Keratinocyte (primary cell): ENCODE measurements around the gene UTS2B. TPM values are rescaled to one million over a fixed set of nuclear protein-coding genes. Genes with fewer than 3 reads are reported as not detected.
"Not testable (repeated sequence)": the region's sequence is repeated elsewhere in the genome, so short reads cannot be mapped to it uniquely, and the experiment has no call there.

Source experiments
- DNase-seq: peaks from one replicate; pipeline ENCODE4 v3.0.0-alpha.2; 2011; ENCODE audit warnings: low read depth, missing footprints, low spot score
- FAIRE-seq: peaks from 2 replicates; lab custom pipeline; 2011; peaks lifted over from hg19 to GRCh38; lab: Jason Lieb, UNC
- H2AFZ ChIP-seq: 2 replicates; pipeline ENCODE4 v1.6.0; 2012; ENCODE audit warnings: low read length, control low read depth, inconsistent platforms; ENCODE audit not compliant: control insufficient read depth
- H3K27ac ChIP-seq: 2 replicates; pipeline ENCODE4 v1.5.1; 2011; ENCODE audit warnings: low read length; ENCODE audit not compliant: control insufficient read depth, insufficient read depth
- H3K27me3 ChIP-seq: 3 replicates; pipeline ENCODE4 v1.6.0; 2011; ENCODE audit warnings: low read length; ENCODE audit not compliant: control insufficient read depth, insufficient read depth; ENCODE audit errors: extremely low read depth
- H3K36me3 ChIP-seq, 2 experiments: 2 replicates in 1 of 2; 3 replicates in 1 of 2; pipeline ENCODE4 v1.5.1; 2011; ENCODE audit warnings: low read length in 2 of 2, mild to moderate bottlenecking in 1 of 2; ENCODE audit not compliant: control insufficient read depth in 2 of 2, insufficient read depth in 2 of 2; ENCODE audit errors: extremely low read depth in 1 of 2
- H3K4me1 ChIP-seq: 3 replicates; pipeline ENCODE4 v1.5.1; 2011; ENCODE audit warnings: low read length; ENCODE audit not compliant: control insufficient read depth, insufficient read depth; ENCODE audit errors: extremely low read depth
- H3K4me2 ChIP-seq: 3 replicates; pipeline ENCODE4 v1.6.0; 2011; ENCODE audit warnings: low read depth, low read length; ENCODE audit not compliant: control insufficient read depth, insufficient read depth; ENCODE audit errors: extremely low read depth
- H3K4me3 ChIP-seq, 3 experiments: fragments of 200-600 bp in 1 of 3; sonication (generic) in 1 of 3; 2 replicates in 2 of 3; 3 replicates in 1 of 3; pipeline ENCODE4 v1.5.1; 2011 to 2016; ENCODE audit warnings: low read length in 3 of 3, mild to moderate bottlenecking in 3 of 3, control low read depth in 2 of 3, inconsistent platforms in 1 of 3, low read depth in 1 of 3, mixed read lengths in 1 of 3, mixed run types in 1 of 3, moderate library complexity in 1 of 3; ENCODE audit not compliant: control insufficient read depth in 2 of 3, insufficient read depth in 2 of 3; ENCODE audit errors: extremely low read depth in 1 of 3
- H3K79me2 ChIP-seq: 2 replicates; pipeline ENCODE4 v1.6.0; 2012; ENCODE audit warnings: low read length; ENCODE audit not compliant: control insufficient read depth, insufficient read depth
- H3K9ac ChIP-seq: 3 replicates; pipeline ENCODE4 v1.6.0; 2011; ENCODE audit warnings: low read length; ENCODE audit not compliant: control insufficient read depth, insufficient read depth; ENCODE audit errors: extremely low read depth
- H3K9me1 ChIP-seq: 3 replicates; pipeline ENCODE4 v1.6.0; 2011; ENCODE audit warnings: low read length; ENCODE audit not compliant: control insufficient read depth, insufficient read depth; ENCODE audit errors: extremely low read depth
- H3K9me3 ChIP-seq: 2 replicates; pipeline ENCODE4 v1.5.1; 2012; ENCODE audit warnings: low read depth, low read length; ENCODE audit not compliant: control insufficient read depth
- H4K20me1 ChIP-seq: 3 replicates; pipeline ENCODE4 v1.6.0; 2011; ENCODE audit warnings: low read length; ENCODE audit not compliant: control insufficient read depth, insufficient read depth; ENCODE audit errors: extremely low read depth
- EZH2 ChIP-seq: IDR thresholded peaks from one replicate; pipeline ENCODE4 v1.6.1; 2012; ENCODE audit warnings: inconsistent platforms, mild to moderate bottlenecking, low read length, moderate library complexity
- dilution Hi-C: fragments of 300-500 bp; cut with MboI; formaldehyde crosslinking; loops from one replicate; pipeline ENCODE4 v1.7.0; 2020; ENCODE audit warnings: low sequenced_read_pairs; ENCODE audit not compliant: extremely low pct_ligation_motif_present
- polyA plus RNA-seq, 5 experiments: library from polyadenylated mRNA; depleted of rRNA in 3 of 5; stranded (reverse) in 3 of 5; stranded (forward) in 1 of 5; unstranded in 1 of 5; fragments of >200 nt; gene quantifications; 1 replicate in 1 of 5; 2 replicates in 3 of 5; 3 replicates in 1 of 5; pipeline versions ENCODE4 v1.2.1 to v1.2.3, GENCODE V29; 2011 to 2012; ENCODE audit warnings: missing spikeins in 2 of 5, low read depth in 1 of 5, low replicate concordance in 1 of 5
- TF ChIP-seq, protein P1 (sequence below), 3 experiments: IDR thresholded peaks in 1 of 3; conservative IDR thresholded peaks in 1 of 3; optimal IDR thresholded peaks in 1 of 3; 2 replicates in 2 of 3; 3 replicates in 1 of 3; pipeline versions ENCODE3 to v1.5.1; 2011; ENCODE audit warnings: low read length in 3 of 3, mild to moderate bottlenecking in 3 of 3, moderate library complexity in 2 of 3, control low read depth in 1 of 3, inconsistent platforms in 1 of 3; ENCODE audit not compliant: insufficient read depth in 2 of 3; ENCODE audit errors: extremely low read depth in 1 of 3

Gene UTS2B
- polyA plus RNA-seq, 1 donor (not counting 4 experiments of a cell fraction or from before 2014, with no cell fraction given) = not detected

GRCh38 chr3:191253089-191253799 lies 77.1 kb downstream of the UTS2B start:
- FAIRE-seq = no peak

DNA sequence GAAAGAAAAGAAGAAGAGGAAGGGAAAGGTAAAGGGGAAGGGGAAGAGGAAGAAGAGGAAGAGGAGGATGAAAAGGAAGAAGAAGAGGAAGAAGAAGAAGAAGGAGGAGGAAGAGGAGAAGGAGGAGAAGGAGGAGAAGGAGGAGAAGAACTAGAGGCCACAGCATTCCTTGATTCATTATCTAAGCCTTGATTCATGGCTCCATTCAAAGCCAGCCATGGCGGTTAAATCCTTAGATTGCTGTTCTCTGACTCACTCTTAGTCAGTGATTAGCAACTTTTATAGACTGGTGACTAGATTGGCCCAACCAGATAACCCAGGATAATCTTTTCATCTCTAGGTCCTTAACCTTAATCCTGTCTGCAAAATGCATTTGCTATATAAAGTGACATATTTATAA lies 83.7 kb downstream of the UTS2B start:
- FAIRE-seq = peak; percentile 89
- H3K36me3 ChIP-seq = no peaks in the 10 kb centered on the region
- no peak overlapping the region for H3K27ac ChIP-seq
- H2AFZ ChIP-seq = peak overlapping the region; percentile 46
- no peaks in the 10 kb centered on the region for H4K20me1 ChIP-seq
- H3K27me3 ChIP-seq = no peaks in the 10 kb centered on the region
- H3K4me1 ChIP-seq = no peaks in the 10 kb centered on the region
- dilution Hi-C loops = no loop called here
- H3K4me2 ChIP-seq = no peak overlapping the region
- no peaks in the 10 kb centered on the region for H3K79me2 ChIP-seq
- DNase-seq = peak; percentile 28
- no peaks in the 10 kb centered on the region for H3K9me1 ChIP-seq
- H3K9ac ChIP-seq = no peak overlapping the region
- no peak for TF ChIP-seq EZH2
- TF ChIP-seq, protein P1, sequence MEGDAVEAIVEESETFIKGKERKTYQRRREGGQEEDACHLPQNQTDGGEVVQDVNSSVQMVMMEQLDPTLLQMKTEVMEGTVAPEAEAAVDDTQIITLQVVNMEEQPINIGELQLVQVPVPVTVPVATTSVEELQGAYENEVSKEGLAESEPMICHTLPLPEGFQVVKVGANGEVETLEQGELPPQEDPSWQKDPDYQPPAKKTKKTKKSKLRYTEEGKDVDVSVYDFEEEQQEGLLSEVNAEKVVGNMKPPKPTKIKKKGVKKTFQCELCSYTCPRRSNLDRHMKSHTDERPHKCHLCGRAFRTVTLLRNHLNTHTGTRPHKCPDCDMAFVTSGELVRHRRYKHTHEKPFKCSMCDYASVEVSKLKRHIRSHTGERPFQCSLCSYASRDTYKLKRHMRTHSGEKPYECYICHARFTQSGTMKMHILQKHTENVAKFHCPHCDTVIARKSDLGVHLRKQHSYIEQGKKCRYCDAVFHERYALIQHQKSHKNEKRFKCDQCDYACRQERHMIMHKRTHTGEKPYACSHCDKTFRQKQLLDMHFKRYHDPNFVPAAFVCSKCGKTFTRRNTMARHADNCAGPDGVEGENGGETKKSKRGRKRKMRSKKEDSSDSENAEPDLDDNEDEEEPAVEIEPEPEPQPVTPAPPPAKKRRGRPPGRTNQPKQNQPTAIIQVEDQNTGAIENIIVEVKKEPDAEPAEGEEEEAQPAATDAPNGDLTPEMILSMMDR (optimal IDR thresholded peaks at IDR 0.05 in 1 of 3, IDR thresholded peaks at IDR 0.05 in 1 of 3, conservative IDR thresholded peaks at IDR 0.05 in 1 of 3; ENCODE audit: extremely low read depth in 1 of 3, insufficient read depth in 2 of 3, low read length in 3 of 3) = no peak
- no peak overlapping the region for H3K4me3 ChIP-seq
- no peaks in the 10 kb centered on the region for H3K9me3 ChIP-seq

More at GRCh38 chr3:191253089-191253799, 77.1 kb downstream of the UTS2B start:
- Histone ChIP-seq H3K9me3 (no peaks in the 10 kb centered on the region), H3K9ac (no peak overlapping the region), H3K36me3 (no peaks in the 10 kb centered on the region), H3K27me3 (no peaks in the 10 kb centered on the region), H3K4me3 (no peak overlapping the region), H2AFZ (no peak overlapping the region), H3K4me2 (no peak overlapping the region), H3K4me1 (no peaks in the 10 kb centered on the region), H3K9me1 (no peaks in the 10 kb centered on the region), H4K20me1 (no peaks in the 10 kb centered on the region), H3K27ac (no peak overlapping the region), H3K79me2 (no peaks in the 10 kb centered on the region)
- no peak for DNase-seq
- dilution Hi-C loops = no loop called here
- no peak for TF ChIP-seq EZH2
- TF ChIP-seq, protein P1 (optimal IDR thresholded peaks at IDR 0.05 in 1 of 3, IDR thresholded peaks at IDR 0.05 in 1 of 3, conservative IDR thresholded peaks at IDR 0.05 in 1 of 3; ENCODE audit: extremely low read depth in 1 of 3, insufficient read depth in 2 of 3, low read length in 3 of 3) = no peak

DNA sequence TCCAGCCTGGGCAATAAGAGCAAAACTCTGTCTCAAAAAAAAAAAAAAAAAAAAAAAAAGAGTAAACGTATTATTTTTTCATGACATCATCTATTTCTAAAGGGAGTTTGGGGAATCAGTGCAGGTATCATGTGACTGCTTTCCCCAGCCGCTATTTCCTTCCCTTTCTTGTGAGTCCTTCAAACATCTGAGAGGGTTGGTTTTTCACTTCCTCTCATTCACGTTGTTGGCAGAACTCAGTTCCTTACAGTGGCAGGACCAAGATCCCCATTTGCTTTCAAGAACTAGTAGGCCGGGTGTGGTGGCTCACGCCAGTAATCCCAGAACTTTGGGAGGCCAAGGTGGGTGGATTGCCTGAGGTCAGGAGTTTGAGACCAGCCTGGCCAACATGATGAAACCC lies 84.3 kb downstream of the UTS2B start:
- FAIRE-seq, H3K4me3 ChIP-seq, H3K9me3 ChIP-seq, H4K20me1 ChIP-seq, H3K9ac ChIP-seq, H3K4me2 ChIP-seq, H3K27ac ChIP-seq, dilution Hi-C loops, H3K9me1 ChIP-seq, DNase-seq, H3K79me2 ChIP-seq, H3K36me3 ChIP-seq, H3K27me3 ChIP-seq, H3K4me1 ChIP-seq, H2AFZ ChIP-seq: not testable (repeated sequence)
